Right renal cortex interstitium (tissue), 3 donors: Measurements from ENCODE around the gene NEUROD2. TPM values are rescaled to one million over a fixed set of nuclear protein-coding genes. Genes with fewer than 3 reads are reported as not detected.

Source experiments
- DNase-seq, 3 donors: peaks; one replicate each; pipeline ENCODE4 v3.0.0-alpha.2; 2013; ENCODE audit warnings: low read depth in 3 of 3, low spot score in 2 of 3
- polyA plus RNA-seq, 3 donors: library from polyadenylated mRNA; unstranded; fragments of 120-200 nt; gene quantifications; one replicate each; pipeline ENCODE4 v1.2.1, GENCODE V29; 2013; ENCODE audit not compliant: insufficient read length in 3 of 3

Gene NEUROD2
- polyA plus RNA-seq, 3 donors = 0.04 TPM; not detected in 2

DNA sequence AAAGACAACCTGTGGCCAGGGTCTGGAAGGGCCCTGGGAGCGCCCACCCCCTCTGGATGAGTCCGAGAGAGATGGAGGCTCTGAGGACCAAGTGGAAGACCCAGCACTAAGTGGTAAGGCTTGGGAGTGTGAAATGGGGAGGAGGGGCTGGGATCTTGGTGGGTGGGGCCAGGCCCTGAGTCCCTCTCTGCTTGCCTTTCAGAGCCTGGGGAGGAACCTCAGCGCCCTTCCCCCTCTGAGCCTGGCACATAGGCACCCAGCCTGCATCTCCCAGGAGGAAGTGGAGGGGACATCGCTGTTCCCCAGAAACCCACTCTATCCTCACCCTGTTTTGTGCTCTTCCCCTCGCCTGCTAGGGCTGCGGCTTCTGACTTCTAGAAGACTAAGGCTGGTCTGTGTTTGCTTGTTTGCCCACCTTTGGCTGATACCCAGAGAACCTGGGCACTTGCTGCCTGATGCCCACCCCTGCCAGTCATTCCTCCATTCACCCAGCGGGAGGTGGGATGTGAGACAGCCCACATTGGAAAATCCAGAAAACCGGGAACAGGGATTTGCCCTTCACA, 28.0 kb upstream of the NEUROD2 start:
- no peak for DNase-seq

DNA sequence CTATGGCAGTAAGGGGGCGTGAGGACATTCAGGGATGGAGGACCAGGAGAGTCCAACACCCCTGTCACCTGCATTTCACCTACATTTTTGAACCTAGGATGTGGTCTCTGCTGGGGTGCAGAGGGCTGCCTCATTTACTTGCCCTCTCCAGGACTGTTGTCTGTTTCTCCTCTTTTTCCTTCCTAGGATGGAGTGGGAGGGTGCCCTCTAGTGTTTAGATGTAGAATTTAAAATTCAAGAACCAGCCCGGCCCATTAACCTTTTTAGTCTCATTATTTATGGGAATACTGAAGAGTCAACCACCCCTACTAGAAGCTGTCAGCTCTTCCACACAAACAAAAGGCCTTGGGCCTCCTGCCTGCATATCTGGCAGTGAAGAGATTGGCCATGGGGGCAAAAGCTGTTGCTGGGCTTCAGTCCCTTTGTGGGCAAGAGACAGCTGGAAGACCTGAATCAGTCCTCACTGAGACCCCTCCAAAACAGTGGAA, 26.7 kb upstream of the NEUROD2 start:
- peak in 1 of 3 donors; percentile 53 for DNase-seq

DNA sequence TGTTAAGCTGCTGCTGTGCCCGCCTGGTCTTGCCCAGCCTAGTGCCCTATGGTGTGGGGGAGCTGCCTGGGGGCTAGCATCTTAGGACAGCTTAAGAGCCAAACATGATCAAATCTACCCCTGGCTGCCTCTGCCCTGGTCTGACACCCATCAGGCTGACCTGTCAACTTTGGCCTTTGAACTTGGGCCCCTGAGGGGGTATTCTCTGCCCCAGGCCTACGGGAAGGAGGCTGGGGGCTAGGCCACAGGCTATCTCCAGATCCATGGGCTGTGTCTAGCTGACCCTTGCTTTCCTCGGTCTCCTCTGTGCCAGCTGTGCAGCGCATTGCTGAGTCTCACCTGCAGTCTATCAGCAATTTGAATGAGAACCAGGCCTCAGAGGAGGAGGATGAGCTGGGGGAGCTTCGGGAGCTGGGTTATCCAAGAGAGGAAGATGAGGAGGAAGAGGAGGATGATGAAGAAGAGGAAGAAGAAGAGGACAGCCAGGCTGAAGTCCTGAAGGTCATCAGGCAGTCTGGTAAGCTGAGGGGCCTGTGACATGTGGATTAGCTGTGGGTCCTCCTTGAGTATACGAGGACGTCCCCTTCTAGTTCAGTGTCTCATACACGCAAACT, 26.0 kb upstream of the NEUROD2 start:
- DNase-seq = no peak

DNA sequence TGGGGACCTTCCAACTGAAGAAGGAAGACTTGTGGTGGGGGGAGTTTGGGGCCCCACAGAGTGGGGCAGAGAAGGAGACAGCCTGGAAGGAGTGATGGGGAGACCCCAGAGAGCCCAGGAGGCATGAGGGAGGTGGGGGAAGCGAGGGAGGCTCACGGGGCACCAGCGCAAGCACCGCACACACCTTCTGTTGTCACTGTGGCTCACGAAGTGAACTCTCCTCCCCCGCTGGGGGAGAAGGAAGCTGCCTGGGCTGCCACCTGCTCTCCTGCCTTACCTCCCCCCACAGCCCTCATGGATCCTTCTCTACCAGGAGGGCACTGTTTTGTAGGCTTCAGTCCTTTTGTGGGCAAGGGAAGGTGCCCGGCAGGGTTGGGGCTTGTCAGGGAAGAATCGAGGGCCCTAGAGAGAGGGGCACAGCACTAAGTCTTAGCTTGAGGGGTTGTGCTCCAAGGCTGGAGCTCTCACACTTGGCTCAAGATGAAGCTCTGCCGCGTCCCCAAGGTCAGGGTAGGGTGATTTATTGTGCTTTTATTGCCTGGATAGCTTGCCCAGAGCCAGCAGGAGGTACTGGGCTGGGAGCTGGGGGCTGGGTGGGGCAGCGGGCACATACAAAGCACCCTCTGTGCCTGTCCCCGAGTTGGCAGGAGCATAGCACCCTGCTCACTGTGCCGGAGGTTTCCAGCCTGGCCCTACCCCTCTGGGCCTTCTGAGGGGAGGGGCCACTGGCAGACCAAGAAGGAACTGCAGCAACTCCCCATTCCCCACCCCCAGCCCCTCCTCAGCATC, 24.6 kb upstream of the NEUROD2 start:
- no peak for DNase-seq

DNA sequence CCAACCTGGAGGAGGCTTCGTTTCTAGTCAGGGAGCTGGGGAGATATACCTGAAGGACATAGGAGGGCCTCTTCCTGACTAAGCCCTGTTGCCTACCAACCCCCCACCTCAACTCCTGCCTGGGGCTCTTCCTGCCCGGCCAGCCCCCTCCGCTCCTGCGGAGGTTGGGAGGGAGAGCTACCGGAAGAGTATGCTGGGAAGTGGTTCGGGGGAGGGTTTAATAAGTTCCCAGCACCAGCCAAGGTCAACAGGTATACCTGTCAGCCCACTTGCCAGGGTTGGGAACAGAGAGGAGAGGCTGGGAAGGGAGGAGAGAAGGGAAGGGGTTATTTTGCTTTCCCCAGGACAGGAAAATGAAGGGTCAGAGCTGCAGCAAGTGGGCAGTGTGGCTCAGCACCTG, 23.7 kb upstream of the NEUROD2 start:
- DNase-seq = no peak

DNA sequence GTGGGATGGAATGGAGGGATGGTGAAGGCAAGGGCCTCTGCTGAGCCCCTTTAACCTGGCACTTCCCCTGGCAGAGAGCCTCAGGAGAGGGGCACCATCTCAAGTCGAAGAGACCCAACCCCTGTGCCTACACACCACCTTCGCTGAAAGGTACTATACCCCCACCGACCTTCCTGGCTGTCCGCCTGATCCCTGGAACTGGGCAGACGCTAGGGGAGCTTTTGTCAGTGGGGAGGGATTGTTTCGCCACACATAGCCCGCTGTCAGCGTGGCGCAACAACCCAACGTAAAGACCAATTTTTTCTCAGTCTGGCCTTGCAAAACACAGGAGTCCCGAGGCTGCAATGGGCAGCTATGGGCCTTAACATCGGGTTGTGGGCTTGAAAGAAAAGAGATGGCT, 22.2 kb upstream of the NEUROD2 start:
- DNase-seq = no peak

DNA sequence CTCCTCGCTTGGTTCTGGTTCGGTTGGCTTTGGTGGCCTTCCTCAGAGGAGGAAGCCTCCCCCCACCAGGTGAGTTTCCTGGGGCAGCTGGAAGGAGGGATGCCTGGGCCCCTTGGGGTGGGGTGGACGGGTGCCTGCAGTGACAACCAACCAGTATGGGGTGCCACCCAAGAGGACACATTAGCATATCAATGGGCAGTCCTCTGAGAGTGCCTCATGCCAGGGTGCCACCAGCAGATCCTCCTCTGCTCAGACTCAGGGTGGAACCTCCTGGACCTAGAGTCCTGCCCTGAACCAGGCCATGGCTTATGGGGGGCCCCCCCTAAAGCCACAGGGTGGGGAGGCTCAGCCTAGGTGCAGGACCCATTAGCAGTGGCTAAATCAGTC, 21.8 kb upstream of the NEUROD2 start:
- DNase-seq = no peak

DNA sequence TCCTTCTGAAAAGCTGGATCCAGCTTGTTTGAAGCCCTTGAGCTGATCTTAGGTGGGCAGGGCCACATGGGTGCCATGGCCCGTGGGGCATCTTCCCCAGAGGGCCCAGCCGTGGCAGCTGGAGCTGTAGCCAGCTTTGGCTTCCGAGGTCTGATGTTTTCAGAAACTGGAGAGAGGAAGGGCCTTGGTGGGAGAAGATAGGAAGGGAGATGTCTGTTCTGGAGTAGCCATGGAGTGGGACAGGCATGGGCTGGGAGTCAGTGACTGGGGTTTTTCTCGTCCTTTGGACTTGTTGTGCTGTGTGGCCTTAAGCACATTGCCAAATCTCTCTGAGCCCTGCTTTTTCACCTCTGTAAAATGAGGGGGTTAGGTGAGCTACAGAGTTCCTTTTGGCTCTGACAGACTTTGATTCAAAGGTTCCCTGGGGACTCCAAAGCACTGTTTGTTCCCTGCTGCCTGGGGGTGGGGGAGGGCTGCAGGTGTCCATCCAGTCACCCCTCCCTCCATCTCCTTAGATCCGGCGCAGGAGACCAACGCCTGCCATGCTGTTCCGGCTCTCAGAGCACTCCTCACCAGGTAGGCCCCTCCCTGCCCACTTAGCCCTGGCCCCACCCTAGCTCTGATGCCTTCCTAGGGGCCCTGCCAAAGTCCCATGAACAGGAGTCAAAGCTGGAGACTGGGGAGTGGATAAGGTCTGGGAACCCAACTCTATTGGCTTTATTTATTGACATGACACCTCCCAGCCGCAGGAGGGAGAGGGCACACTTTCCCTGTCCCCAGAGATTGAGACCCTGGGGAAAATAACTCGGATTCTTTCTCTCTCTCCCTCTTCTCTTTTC, 21.2 kb upstream of the NEUROD2 start:
- DNase-seq = no peak

DNA sequence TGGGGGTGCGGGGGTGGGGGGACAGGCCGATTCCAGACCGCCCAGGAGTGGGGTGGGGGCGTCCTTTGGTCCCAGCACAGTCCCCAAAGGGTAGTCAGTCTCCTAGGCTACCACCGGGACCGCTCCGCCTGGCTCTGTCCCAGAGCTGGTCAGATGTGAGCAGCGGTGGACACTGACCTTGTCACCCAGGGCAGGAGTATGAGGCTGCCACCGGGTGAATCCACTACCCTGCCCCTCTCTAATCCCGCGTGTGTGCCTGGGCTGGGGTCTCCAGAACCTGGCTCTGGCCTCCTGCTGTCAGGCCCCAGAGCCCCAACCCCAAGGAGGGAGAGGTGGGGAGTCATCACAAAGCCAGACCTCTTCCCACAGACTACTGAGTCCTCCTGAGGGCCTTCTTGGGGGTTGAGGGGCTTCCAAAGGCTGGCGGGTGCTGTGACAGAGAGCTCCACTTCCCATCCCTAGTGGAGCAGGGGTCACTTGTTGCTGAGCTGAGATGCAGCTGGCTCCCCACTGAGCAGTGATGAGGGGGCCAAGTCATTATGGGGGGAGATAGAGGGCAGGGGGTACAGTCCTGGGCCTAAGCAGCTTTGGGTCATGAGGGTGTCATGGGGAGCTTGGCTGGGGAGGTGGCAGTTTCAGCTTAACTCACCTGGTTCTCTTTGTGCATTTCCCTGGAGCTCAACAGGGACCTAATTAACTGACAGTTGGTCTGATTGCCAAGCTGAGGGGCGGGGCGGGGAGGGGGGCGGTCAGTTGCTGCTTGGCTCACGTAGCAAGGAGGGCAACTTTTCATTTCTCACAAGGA, 20.2 kb upstream of the NEUROD2 start:
- DNase-seq = no peak

DNA sequence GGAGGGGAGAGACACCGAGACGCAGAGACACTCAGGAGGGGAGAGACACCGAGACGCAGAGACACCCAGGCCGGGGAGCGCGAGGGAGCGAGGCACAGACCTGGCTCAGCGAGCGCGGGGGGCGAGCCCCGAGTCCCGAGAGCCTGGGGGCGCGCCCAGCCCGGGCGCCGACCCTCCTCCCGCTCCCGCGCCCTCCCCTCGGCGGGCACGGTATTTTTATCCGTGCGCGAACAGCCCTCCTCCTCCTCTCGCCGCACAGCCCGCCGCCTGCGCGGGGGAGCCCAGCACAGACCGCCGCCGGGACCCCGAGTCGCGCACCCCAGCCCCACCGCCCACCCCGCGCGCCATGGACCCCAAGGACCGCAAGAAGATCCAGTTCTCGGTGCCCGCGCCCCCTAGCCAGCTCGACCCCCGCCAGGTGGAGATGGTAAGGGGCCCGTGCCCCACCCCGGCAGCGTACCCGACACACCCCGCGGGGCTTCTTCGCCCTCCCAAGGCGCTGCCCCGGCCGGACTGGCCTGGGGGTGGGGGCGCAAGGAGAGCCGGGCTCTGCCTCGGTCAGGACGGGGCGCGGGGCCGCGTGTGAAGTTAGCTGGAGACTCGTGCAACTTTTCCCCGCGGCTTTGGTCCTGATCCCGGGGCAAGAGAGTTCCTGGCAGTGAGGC, 19.5 kb upstream of the NEUROD2 start:
- DNase-seq = no peak

DNA sequence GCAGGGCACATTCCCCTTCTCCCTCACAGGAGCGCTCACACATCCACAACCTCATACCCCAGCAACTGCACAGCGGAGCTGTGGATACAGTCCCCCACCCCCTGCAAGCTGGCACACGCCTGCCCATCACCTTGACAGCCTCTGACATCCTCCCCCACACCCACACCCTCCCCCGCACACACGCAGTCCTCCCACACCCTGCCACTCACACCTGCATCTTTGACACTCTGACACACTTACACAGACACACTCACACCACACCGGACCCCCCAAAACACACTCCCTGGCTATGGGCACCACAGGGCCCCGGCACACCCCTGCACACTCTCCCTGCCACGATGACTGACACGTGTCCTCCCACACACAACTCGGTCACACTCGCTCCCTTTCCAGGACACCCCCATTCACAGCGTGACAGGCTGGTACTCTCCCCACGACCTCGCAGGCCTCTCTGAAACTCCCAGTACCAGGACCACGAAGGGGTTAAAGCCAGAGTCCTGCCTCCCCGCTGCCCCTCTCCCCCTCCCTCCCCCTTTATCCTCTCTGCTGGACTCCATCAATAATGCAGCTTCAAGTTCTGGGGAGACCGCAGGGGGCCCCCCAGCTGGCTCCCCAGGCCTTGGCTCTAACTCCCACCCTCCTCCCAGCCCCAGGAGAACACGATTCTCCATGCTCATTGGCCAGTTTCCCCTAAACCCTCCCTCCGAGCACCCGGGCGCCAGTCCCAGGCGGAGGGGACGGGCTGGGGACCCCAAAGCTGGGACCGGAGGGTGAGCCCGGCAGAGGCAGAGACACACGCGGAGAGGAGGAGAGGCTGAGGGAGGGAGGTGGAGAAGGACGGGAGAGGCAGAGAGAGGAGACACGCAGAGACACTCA, 18.7 kb upstream of the NEUROD2 start, which contains the start of gene PPP1R1B:
TSS of gene PPP1R1B (plus strand) at position 782 of the 876 bp plus-strand sequence. CDS start 441 bp downstream, outside the sequence.
- DNase-seq = no peak

DNA sequence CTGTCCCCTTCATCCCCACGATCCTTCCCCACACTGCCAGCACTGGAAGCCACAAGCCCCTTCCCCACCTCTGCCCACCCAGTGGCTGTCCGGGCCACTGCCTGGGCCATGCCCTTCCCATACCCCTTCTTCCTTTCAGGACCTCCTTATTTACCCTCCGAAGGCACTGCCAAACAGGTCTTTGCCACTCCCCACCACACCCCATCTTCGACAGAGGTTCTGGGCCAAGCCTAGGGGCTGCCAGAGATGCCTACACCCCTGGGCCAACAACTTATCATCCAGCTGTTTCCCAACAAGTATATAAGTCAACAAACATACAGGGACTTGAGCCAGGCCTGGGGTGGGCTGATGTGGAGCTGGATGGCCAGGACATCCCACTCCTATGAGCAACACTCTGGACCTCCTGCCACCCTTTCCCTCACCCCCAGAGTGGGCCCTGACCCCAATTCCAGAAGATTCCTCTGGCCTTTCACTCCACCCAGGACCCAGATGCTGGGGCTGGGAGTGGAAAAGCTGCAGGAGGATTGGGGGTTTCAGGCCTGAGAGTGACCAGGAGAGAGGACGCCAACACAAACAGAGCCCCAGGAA, 17.6 kb upstream of the NEUROD2 start:
- DNase-seq = no peak

DNA sequence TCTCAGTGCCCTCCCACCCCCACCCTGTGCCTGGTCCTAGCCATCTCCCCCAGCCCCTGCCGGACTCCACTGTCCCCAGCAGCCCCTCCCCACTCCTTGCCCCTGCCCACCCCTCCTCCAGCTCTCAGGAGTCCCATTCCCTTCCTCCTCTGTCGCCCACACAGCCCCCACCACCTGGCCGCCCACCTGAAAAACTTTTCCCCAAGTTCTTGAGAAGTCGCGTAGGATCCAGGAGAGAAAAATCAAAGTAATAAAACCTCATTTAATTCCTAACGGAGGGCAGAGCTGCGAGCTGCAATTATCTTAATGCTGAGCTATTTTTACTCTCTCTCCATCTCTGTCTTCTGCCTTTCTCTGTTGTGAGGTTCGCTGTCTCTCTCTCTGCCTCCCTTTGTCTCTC, 16.6 kb upstream of the NEUROD2 start:
- DNase-seq = no peak

DNA sequence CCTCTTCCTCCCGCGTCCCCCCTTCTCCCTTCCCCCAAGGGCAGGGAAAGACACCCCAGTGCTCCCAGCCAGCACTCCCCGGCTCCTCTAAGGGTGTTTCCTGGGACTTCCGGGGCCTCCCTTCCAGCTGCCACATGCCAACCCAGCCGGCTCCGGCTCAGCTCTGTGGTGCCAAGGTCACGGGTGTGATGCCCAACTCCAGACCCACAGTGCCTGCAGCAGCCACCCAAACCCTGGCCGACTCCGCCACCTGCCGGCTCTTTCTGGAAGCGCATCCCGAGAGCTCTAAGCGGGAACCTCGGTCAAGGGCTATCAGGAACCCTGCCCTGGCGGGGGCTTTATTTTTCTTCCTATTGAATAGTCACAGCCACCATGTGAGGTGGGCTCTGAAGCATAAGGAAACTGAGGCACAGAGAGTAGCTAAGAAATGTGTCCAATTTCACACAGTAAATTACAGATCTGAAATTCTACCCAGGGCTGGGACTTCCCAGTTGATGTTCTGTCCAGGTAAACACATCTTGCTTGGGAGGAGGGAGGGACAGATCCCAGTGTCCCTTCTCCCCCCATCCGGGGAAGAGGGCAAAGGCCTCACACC, 15.7 kb upstream of the NEUROD2 start:
- DNase-seq = no peak

DNA sequence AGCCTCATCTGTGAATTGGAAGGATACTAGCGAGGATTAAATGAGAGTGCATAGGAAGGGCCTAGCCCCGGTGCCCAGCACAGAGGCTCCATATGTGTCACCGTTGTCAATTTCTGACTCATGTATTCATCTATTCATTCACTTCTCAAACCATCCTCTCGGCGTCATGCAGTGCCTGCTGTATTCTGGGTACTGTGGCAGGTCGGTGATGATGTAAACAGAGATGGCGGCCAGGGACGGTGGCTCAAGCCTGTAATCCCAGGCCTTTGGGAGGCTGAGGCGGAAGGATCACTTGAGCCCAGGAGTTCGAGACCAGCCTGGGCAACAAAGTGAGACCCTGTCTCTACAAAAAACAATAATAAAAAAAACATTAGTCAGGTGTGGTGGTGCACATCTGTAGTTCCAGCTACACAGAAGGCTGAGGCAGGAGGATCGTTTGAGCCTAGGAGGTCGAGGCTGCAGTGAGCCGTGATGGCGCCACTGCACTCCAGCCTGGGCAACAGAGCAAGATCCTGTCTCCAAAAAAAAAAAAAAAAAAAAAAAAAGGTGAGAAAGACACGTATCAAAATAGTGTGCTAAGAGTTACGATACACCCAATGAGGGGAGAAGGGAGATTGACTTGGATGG, 14.8 kb upstream of the NEUROD2 start:
- no peak for DNase-seq

DNA sequence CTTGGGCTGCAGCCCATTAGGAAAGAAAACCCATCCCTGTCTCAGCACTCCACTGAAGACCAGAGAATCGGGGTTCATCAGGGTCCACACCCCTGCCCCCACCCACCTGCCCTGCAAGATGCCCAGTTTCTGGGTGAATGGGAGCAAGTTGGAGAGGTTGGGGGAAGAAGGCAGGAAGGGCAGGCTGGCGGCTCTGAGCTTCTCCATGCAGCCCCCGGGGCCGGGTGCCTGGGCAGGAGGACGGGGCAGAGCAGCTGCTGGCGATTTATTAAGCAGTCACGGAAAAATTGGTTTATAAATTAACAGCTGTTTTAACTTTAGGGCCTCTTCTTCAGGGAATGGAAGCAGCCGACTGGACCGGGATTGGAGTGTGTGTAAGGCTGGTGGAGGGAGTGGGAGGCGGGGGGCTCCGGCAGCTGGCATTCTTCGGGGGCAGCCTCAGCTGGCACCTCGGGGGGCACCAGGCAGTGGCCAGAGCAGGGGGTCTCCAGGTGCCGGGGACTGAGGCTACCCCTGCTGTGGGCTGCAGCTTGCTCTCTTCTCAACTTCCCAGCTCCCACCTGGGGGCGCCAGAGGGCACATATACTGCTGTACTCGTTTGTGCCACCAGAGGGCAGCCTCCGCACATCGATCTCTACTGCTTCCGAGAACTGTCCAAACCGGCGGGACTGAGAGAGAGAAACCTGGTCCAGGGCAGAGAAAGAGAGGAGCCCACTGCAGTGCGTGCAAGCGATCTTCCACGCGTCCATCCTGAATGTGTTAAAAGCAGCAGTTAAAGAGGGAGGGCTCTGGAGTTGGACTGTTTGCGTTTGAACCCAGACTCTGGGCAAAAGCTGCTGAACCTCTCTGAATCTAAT, 14.0 kb upstream of the NEUROD2 start:
- peak in 1 of 3 donors; percentile 80 for DNase-seq

DNA sequence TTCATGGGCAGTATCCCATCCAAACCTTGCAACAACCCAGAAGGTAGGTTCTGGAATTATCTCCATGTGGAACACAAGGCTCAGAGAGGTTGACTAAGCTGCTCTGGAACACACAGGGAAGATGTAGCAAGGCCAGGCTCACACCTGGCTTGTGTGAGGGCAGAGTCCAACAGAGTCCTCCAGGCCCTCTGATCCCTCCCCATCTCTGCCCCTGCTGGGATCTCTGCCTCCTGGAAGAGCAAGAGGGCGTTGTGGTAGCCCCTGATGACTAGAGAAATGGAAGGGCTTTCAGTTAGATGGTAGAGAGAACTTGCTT, 12.0 kb upstream of the NEUROD2 start:
- DNase-seq = no peak
